Fibroblast of skin of left biceps (primary cell): ENCODE results near the gene PLCL1.
"Not testable (repeated sequence)": the region's sequence is repeated elsewhere in the genome, so short reads cannot be mapped to it uniquely, and the experiment has no call there.

ENCODE experiments used
- DNase-seq, 2 experiments: peaks; one replicate each; pipeline ENCODE4 v3.0.0-alpha.2; 2013; ENCODE audit warnings: low read depth in 2 of 2

PLCL1 gene

GRCh38 chr2:197997083-197997541 is 192.7 kb downstream of the PLCL1 start:
- no peak for DNase-seq

- no peak for DNase-seq
Measured at GRCh38 chr2:197998702-197999101, 194.3 kb downstream of the PLCL1 start.

- no peak for DNase-seq
Measured at GRCh38 chr2:198000417-198000816, 196.0 kb downstream of the PLCL1 start.

- DNase-seq = peak in 1 of 2 experiments; percentile 1
Measured at GRCh38 chr2:198004173-198004572, 199.8 kb downstream of the PLCL1 start.

GRCh38 chr2:198004921-198005829 is 200.8 kb downstream of the PLCL1 start:
- no peak for DNase-seq

DNA sequence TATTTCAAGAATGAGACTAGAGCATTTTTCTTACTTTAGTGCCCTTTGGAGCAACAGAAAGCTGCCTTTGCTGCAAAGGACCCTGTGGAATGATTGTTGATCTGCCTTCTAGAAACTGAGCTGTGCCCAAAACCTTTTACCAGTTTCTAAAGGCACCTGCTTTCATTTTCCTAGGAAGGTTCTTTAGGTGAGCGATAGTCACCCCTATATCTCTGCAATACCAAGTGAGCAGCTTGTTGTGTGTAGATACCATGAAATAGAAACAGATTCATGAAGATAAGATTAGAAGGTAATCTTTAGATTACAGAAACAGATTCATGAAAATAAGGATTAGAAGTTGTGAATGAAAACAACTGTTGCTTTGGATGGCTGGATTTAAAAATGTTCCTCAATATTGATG is 202.3 kb downstream of the PLCL1 start:
- no peak for DNase-seq

DNA sequence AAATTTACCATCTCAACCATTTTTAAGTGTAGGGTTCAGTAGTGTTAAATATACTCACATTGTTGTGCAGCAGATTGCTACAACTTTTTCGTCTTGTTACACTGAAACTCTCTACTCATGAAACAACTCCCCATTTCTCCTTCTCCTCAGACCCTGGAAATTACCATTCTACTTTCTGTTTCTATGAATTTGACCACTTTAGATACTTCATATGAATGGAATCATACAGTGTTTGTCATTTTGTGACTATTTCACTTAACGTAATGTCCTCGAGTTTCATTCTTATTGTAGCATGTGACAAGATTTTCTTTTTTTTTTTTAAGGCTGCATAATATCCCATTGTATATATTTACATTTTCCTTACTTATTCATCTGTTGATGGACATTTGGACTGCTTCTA is 203.8 kb downstream of the PLCL1 start:
- no peak for DNase-seq

DNA sequence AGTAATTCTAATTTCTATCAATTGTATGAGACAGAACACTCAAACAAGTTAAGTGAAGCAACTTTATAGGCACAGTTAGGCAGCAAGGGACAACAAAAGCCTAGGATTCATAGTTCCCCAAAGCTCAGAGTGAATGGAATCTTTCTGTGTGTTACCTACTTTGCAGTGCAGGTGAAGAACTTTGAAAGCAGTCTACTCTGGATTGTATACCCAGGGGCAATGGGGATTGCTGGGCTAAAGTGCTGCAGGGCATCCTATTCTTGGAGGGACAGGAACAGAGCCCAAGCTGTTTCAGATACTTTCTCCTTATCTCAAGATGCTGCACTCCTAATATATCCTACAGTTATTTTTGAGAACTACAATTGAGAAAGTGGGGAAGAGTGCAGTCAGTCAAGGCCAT is 207.6 kb downstream of the PLCL1 start:
- no peak for DNase-seq

GRCh38 chr2:198016243-198016642 is 211.8 kb downstream of the PLCL1 start:
- DNase-seq = no peak

DNA sequence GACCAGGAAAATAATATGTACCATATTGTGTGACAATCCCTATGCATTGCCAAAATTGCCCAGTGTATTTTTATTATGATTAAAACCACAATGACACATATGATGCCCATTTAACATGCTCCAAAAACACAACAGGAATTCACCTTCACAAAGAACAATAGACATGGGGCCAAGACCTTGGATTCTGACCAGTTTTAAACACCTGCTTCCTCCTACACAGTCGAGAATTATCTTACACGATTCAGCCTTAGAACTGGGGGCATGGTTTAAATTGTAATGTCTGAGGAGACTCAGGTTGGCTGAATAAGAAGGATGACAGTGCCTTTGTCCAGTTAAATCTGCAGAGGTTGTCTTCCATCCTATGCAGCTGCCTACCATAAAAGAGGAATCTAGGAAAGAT is 212.7 kb downstream of the PLCL1 start:
- DNase-seq = no peak

DNA sequence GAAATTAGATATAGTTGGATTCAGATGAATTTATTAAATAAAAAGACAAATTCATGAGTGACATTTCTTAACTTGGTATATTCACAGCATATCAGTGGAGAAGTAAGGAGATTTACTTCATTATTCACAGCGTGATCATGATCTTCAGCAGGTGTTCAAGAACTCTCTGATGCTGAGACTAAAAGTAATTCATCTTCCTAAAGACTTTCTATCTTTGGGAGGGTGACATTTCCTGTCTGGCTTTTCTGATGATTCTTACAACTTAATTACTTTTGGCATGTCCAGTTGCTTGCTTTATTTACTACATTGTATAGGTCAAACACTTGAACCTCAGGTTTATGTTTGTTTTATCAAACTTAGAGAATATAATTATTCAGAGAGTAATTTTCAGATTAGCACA is 224.6 kb downstream of the PLCL1 start:
- DNase-seq = no peak

DNA sequence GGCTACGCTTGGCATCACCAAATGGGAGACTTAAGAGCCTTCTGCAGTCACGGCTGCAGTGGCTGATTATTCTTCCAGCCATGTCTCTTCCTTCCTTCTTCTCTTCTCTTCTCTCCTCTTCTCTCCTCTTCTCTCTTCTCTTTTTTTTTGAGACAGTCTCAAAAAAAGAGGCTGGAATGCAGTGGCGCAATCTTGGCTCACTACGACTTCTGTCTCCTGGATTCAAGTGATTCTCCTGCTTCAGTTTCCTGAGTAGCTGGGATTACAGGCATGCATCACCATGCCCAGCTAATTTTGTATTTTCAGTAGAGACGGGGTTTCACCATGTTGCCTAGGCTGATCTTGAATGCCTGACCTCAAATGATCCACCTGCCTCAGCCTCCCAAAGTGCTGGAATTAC is 225.2 kb downstream of the PLCL1 start:
- not testable (repeated sequence) for DNase-seq

DNA sequence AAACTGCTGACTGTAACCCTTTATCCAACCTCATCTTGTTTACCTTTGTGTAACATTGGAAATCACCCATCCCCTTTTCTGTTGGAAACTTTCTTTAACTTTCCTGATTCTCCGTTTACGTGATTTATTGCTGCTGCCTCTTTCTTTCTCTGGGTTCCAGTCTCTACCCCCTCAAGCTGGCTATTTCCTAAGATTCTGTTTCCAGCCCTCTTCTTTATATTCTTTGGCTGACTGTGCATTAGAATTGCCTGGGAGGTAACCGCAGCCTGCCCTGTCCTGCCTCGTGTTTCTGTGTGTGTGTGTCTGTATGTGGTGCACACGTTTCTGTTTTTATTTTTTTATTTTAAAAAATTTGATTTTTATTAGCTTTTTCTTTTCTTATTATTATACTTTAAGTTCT is 229.2 kb downstream of the PLCL1 start:
- DNase-seq = no peak

DNA sequence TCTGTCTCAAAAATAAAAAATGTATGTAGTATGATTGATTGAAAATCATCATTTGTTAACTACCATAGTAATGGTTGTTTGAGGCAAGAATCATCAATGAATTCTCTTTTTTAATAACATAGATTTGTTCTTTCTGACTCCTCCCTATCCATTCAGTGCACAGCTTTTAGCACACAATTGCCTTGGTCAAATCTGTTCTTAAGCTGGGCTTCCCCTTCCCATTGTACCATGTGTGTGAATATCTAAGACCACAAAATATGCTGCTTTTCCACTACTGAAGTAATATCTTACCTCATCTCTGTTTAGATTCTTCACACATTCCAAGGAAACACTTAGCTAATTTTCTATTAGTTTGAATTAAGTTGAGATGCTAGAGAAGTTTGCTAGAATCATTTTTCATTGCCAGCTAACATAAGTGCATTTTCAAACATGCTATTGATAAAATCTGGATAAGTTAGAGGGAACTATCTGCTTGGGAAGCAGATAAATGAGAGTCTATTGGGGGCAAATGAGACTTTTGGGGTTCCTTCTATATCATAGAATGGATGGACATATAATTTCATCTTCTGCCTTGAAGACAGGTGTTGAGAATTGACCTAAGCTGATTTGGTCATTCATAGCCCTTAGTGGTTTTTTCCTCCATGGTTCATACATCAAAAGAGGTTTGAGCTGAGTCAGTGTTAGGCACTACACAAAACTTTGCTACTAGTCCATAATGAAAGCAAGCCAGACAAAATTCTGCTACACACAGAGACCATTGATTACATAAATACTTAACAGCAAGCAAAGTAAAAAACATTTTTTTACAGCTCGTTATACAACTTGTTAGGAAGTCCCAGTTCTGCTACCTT is 231.9 kb downstream of the PLCL1 start:
- no peak for DNase-seq

GRCh38 chr2:198040835-198041234 is 236.4 kb downstream of the PLCL1 start:
- DNase-seq = no peak

GRCh38 chr2:198042189-198042588 is 237.8 kb downstream of the PLCL1 start:
- no peak for DNase-seq

GRCh38 chr2:198044777-198045176 is 240.4 kb downstream of the PLCL1 start:
- no peak for DNase-seq

DNA sequence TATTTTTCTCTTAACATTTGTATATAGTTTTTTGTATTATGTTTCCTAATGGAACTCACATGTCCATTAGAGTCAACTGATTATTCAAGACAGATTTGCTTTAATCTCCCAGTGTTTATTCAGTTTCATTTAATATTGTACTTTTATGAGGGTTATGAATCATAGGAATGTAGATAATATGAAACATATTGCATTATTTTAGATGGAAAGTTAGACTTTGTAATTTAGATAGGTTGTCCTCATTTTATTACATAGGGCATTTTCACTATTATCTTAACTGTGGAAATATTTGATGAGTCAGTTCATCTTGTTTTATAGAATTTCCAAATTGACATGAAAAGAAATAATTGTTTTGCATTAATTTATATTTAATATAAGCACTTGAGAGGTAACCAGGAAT is 240.8 kb downstream of the PLCL1 start:
- peak; percentile 12 to 16 for DNase-seq

DNA sequence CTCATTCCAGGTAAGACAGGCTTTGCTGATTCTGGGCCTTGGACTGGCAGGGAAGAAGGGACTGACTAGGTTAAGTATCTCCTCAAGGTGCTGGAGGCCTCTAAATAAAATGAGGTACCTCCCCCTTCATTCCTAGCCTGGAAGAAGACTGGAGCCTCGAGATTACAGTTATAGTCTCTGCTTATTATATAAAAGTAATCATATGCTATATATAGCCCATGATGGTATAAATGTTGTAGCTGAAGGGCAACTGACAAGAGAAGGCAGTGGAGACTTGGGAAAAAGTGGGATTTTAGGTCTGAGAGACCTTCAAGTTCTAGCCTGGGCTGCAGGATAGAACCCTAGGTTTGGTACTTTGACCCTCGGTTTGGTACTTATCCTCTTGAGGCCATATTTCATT is 248.3 kb downstream of the PLCL1 start:
- no peak for DNase-seq

- no peak for DNase-seq
Measured at GRCh38 chr2:198053148-198053547, 248.8 kb downstream of the PLCL1 start.

DNA sequence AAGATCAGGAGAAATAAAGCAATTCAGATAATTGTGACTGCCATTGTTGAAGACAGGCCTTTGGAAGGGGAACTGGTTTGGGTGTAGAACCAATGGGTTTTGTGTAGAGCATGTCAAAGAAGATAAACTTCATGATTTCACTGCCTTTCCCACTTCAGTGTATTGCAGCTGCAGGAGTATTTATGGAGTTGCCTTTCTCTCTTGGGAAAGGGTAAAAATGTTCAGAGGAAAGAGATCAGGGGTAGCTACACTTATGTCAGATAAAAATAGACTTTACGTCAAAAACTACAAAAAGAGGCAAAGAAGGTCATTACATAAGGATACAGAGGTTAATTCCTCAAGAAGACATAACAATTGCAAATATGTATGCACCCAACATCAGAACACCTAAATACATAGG is 249.4 kb downstream of the PLCL1 start:
- no peak for DNase-seq

DNA sequence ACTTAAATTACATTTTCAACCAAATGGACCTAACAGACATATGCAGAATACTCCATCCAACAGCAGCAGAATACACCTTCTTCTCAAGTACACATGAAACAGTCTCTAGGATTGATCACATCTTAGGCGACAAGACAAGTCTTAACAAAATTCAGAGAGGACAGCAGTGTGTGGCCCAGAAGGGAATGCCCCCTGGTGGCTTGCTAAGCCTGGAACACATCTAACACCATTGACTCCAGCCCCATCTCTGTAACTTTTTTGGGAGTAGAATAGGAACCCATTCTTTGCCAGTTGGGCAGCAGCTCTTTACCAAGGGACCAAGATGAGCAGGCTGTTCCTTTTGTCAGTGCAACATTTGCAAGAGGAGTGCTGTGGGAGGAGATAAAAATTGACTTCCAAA is 249.9 kb downstream of the PLCL1 start:
- DNase-seq = no peak

- no peak for DNase-seq
Measured at GRCh38 chr2:198055716-198056115, 251.3 kb downstream of the PLCL1 start.
